Activated naive CD4-positive, alpha-beta T cell treated with anti-CD3 and anti-CD28 coated beads for 36 hours (primary cell): ENCODE results near the gene STAT5A. TPM values are rescaled to one million over a fixed set of nuclear protein-coding genes. Genes with fewer than 3 reads are reported as not detected.
"Not testable (repeated sequence)": the region's sequence is repeated elsewhere in the genome, so short reads cannot be mapped to it uniquely, and the experiment has no call there.

Experiments
- CTCF ChIA-PET: fragments of 350-600 bp; sonication (Branson Sonifier 250); formaldehyde crosslinking; loops from one replicate; lab custom pipeline; 2021; ENCODE audit warnings: antibody characterized with exemption; lab: Charles Lee
- DNase-seq: peaks from one replicate; pipeline ENCODE4 v3.0.0-alpha.2; 2020
- H3K27ac Mint-ChIP-seq: one replicate; pipeline ENCODE4 v1.8.0; 2021; ENCODE audit warnings: mild to moderate bottlenecking, mixed read lengths
- H3K27me3 Mint-ChIP-seq: one replicate; pipeline ENCODE4 v1.8.0; 2021; ENCODE audit warnings: low read depth, mixed read lengths
- H3K36me3 Mint-ChIP-seq: one replicate; pipeline ENCODE4 v1.8.0; 2021; ENCODE audit warnings: low read depth, mixed read lengths
- H3K4me1 Mint-ChIP-seq: one replicate; pipeline ENCODE4 v1.8.0; 2021; ENCODE audit warnings: low read depth, mixed read lengths
- H3K4me3 Mint-ChIP-seq: one replicate; pipeline ENCODE4 v1.8.0; 2021; ENCODE audit warnings: mild to moderate bottlenecking, moderate library complexity, mixed read lengths
- H3K9me3 Mint-ChIP-seq: one replicate; pipeline ENCODE4 v1.8.0; 2021; ENCODE audit warnings: mixed read lengths
- intact Hi-C: fragments of 100-400 bp; cut with micrococcal nuclease; formaldehyde crosslinking; loops from one replicate; pipeline ENCODE4 v1.15.1; 2023
- total RNA-seq, 2 experiments: library from RNA; stranded (reverse); gene quantifications; one replicate each; pipeline ENCODE4 v1.2.3, GENCODE V29; 2021

Gene STAT5A
- total RNA-seq, 2 experiments from 2014 or later: 165 to 174 TPM

DNA sequence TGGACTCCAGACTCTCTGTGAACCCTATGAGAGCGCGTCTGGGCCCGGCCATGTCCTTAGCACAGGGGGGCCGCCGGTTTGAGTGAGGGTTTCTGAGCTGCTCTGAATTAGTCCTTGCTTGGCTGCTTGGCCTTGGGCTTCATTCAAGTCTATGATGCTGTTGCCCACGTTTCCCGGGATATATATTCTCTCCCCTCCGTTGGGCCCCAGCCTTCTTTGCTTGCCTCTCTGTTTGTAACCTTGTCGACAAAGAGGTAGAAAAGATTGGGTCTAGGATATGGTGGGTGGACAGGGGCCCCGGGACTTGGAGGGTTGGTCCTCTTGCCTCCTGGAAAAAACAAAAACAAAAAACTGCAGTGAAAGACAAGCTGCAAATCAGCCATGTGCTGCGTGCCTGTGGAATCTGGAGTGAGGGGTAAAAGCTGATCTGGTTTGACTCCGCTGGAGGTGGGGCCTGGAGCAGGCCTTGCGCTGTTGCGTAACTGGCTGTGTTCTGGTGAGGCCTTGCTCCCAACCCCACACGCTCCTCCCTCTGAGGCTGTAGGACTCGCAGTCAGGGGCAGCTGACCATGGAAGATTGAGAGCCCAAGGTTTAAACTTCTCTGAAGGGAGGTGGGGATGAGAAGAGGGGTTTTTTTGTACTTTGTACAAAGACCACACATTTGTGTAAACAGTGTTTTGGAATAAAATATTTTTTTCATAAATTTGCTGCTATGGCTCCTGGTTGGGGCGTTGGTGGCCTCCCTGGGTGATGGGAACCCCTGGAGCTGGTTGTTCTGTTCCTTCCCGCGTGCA is 23.1 kb downstream of the STAT5A start:
- no peaks in the 10 kb centered on the region for H3K27me3 Mint-ChIP-seq
- intact Hi-C loops: loop anchor here (1.0 to 5.0 kb wide), 9 partner anchors 11 to 294 kb away; partner anchors contain the start of genes DNAJC7, KCNH4 and STAT5A
- CTCF ChIA-PET: interaction anchor here (0.7 to 22.2 kb wide), 14 partner anchors 10 to 117 kb away, joined by 3 to 442 read pairs (median 4); partner anchors contain the start of genes GHDC, STAT3 and STAT5A
- peak overlapping the region; percentile 56 for H3K4me3 Mint-ChIP-seq
- H3K4me1 Mint-ChIP-seq: peaks cover 81% of the 10 kb centered on the region
- no peaks in the 10 kb centered on the region for H3K9me3 Mint-ChIP-seq
- peak overlapping the region; percentile 92 for H3K27ac Mint-ChIP-seq
- peaks cover 68% of the 10 kb centered on the region for H3K36me3 Mint-ChIP-seq
- DNase-seq: peak; percentile 52

DNA sequence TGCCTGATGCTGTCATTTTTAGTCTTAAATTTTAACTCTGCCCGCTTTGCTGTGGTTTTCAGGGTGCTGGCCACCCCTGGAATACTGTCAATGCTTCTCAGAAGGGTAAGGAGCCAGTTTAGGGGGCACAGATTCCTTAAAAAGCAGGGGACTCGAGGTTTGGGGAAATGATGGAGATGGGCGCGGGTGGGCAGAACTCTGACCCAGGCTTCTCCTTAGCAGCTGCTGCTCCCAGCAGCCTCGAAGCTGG is 23.7 kb downstream of the STAT5A start:
- CTCF ChIA-PET: interaction anchor here (0.6 to 22.2 kb wide), 17 partner anchors 10 to 131 kb away, joined by 3 to 442 read pairs (median 4); partner anchors contain the start of genes GHDC, KCNH4, STAT3 and STAT5A
- peak overlapping the region; percentile 44 for H3K4me3 Mint-ChIP-seq
- intact Hi-C loops: loop anchor here (1.0 to 5.0 kb wide), 8 partner anchors 10 to 295 kb away; partner anchors contain the start of genes DNAJC7 and KCNH4
- peak overlapping the region; percentile 92 for H3K27ac Mint-ChIP-seq
- peaks cover 85% of the 10 kb centered on the region for H3K4me1 Mint-ChIP-seq
- H3K9me3 Mint-ChIP-seq: no peaks in the 10 kb centered on the region
- no peak for DNase-seq
- peaks cover 71% of the 10 kb centered on the region for H3K36me3 Mint-ChIP-seq
- H3K27me3 Mint-ChIP-seq: no peaks in the 10 kb centered on the region

GRCh38 chr17:42312285-42313130 is 24.2 kb downstream of the STAT5A start:
- peak overlapping the region; percentile 92 for H3K27ac Mint-ChIP-seq
- intact Hi-C loops: loop anchor here (1.0 to 5.0 kb wide), 8 partner anchors 10 to 295 kb away; partner anchors contain the start of genes DNAJC7 and KCNH4
- CTCF ChIA-PET: interaction anchor here (0.6 to 22.2 kb wide), 17 partner anchors 9 to 132 kb away, joined by 3 to 442 read pairs (median 4); partner anchors contain the start of genes GHDC, KCNH4, STAT3 and STAT5A
- peaks cover 71% of the 10 kb centered on the region for H3K36me3 Mint-ChIP-seq
- H3K4me3 Mint-ChIP-seq: peak overlapping the region; percentile 44
- H3K4me1 Mint-ChIP-seq: peaks cover 86% of the 10 kb centered on the region
- peak; percentile 95 for DNase-seq
- H3K27me3 Mint-ChIP-seq: no peaks in the 10 kb centered on the region
- no peaks in the 10 kb centered on the region for H3K9me3 Mint-ChIP-seq

GRCh38 chr17:42313389-42313772 is 25.1 kb downstream of the STAT5A start:
- no peaks in the 10 kb centered on the region for H3K9me3 Mint-ChIP-seq
- H3K4me1 Mint-ChIP-seq: peaks cover 88% of the 10 kb centered on the region
- H3K27me3 Mint-ChIP-seq: no peaks in the 10 kb centered on the region
- intact Hi-C loops: loop anchor here (2.0 to 5.0 kb wide), 4 partner anchors 65 to 296 kb away; partner anchors contain the start of genes DNAJC7 and KCNH4
- CTCF ChIA-PET: interaction anchor here (0.6 to 22.2 kb wide), 8 partner anchors 9 to 216 kb away, joined by 3 to 442 read pairs (median 8); partner anchors contain the start of genes STAT3 and STAT5A
- peaks cover 72% of the 10 kb centered on the region for H3K36me3 Mint-ChIP-seq
- H3K27ac Mint-ChIP-seq: peak overlapping the region; percentile 85
- H3K4me3 Mint-ChIP-seq: no peak overlapping the region
- no peak for DNase-seq

- CTCF ChIA-PET: interaction anchor here (0.6 to 22.2 kb wide), 8 partner anchors 8 to 216 kb away, joined by 3 to 442 read pairs (median 8); partner anchors contain the start of genes STAT3 and STAT5A
- Mint-ChIP-seq H3K9me3 (no peaks in the 10 kb centered on the region), H3K27ac (peak overlapping the region; percentile 85), H3K27me3 (no peaks in the 10 kb centered on the region), H3K4me1 (peaks cover 87% of the 10 kb centered on the region), H3K4me3 (no peak overlapping the region), H3K36me3 (peaks cover 73% of the 10 kb centered on the region)
- peak; percentile 63 for DNase-seq
- intact Hi-C loops: loop anchor here (2.0 to 5.0 kb wide), 4 partner anchors 65 to 297 kb away; partner anchors contain the start of genes DNAJC7 and KCNH4
Measured at GRCh38 chr17:42313773-42314566, 25.7 kb downstream of the STAT5A start.

DNA sequence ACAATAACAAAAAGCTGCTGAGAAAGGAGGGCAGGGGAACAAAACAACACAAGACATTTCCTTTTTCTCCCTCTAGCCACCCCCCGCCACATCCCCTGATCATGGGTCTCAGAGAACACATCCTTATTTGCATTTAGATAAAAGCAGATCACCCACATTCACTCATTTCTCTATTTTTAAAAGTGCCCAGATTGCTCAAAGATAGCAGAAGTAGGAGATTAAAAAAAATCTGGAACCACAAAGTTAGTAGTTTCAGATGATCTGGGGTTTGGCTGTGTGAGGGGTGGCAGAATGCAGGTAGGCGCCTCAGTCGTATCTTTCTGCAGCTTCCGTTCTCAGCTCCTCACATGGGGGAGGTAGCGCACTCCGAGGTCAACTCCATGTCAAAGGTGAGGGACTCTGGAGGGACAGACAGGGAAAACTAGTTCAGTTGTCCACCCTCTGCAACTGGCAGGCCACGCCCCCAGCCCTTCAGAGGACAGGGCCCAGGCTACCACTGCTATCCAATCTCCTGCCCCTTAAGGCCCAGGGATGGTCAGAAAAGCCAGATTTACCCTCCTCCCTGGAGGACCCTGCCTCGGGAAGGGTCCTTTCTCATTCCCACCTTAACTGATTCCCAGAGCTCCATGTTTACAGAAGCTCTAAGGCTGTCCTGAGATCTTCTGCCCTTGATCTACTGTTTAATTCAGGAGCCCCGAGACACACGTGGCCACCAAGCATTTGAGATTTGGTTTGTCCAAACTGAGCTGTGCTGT is 27.3 kb downstream of the STAT5A start:
- DNase-seq: no peak
- Mint-ChIP-seq H3K4me3 (peak overlapping the region; percentile 8), H3K27ac (peak overlapping the region; percentile 75), H3K36me3 (peaks cover 76% of the 10 kb centered on the region), H3K9me3 (no peaks in the 10 kb centered on the region), H3K4me1 (peaks cover 83% of the 10 kb centered on the region), H3K27me3 (no peaks in the 10 kb centered on the region)
- intact Hi-C loops: no loop called here
- CTCF ChIA-PET: interaction anchor here (0.6 to 22.2 kb wide), 3 partner anchors 87 to 135 kb away, joined by 4 to 442 read pairs (median 4); partner anchors contain the start of gene KCNH4

GRCh38 chr17:42316755-42317154 is 28.5 kb downstream of the STAT5A start:
- CTCF ChIA-PET: interaction anchor here (0.9 to 22.2 kb wide), 3 partner anchors 71 to 94 kb away, joined by 4 to 442 read pairs (median 7); partner anchors contain the start of gene STAT3
- intact Hi-C loops: no loop called here
- H3K4me1 Mint-ChIP-seq: peaks cover 81% of the 10 kb centered on the region
- peaks cover 74% of the 10 kb centered on the region for H3K36me3 Mint-ChIP-seq
- no peaks in the 10 kb centered on the region for H3K27me3 Mint-ChIP-seq
- no peak for DNase-seq
- no peaks in the 10 kb centered on the region for H3K9me3 Mint-ChIP-seq
- H3K4me3 Mint-ChIP-seq: no peak overlapping the region
- H3K27ac Mint-ChIP-seq: peak overlapping the region; percentile 25

DNA sequence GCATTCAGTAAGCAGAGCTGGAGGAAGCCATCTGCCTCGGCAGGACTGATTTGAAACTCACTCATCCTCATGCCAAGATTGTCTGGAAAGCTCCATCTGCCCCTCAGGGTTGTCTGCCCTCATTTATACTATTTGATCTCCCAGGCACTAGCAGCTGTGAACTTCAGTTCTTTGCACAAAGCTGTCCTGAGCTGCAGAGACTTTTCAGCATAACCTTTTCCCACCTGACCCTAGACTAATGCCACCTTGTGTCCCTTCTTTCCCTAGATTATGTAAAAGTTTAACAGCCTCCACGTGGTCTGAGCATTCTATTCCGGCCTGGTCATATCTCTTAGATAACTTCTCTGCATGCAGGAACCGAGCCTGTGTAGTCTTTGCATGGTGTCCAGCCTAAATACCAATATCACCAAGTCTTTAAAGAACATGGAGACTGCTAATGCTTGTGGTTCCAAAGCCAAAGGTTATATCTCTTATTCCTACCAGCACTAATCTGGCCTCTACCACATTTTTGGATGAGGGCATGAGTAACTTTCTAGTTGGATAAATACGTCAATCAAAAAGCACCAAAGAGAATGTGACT is 29.1 kb downstream of the STAT5A start:
- intact Hi-C loops: no loop called here
- Mint-ChIP-seq H3K36me3 (peaks cover 76% of the 10 kb centered on the region), H3K27ac (peak overlapping the region; percentile 1), H3K4me3 (no peak overlapping the region), H3K9me3 (no peaks in the 10 kb centered on the region), H3K27me3 (no peaks in the 10 kb centered on the region), H3K4me1 (peaks cover 81% of the 10 kb centered on the region)
- CTCF ChIA-PET: interaction anchor here (0.9 to 22.2 kb wide), 3 partner anchors 71 to 95 kb away, joined by 4 to 442 read pairs (median 7); partner anchors contain the start of gene STAT3
- no peak for DNase-seq

DNA sequence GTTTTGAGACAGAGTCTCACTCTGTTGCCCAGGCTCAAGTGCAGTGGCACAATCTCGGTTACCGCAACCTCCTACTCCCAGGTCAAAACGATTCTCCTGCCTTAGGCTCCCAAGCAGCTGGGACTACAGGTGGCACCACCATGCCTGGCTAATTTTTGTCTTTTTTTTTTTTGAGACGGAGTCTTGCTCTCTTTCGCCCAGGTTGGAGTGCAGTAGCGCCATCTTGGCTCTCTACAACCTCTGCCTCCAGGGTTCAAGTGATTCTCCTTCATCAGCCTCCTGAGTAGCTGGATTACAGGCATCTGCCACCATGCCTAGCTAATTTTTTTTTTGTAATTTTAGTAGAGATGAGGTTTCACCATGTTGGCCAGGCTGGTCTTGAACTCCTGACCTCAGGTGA is 29.7 kb downstream of the STAT5A start:
- CTCF ChIA-PET: interaction anchor here (22.2 kb wide), 1 partner anchor 85 kb away, joined by 442 read pairs; no protein-coding TSS in a partner anchor
- peaks cover 82% of the 10 kb centered on the region for H3K4me1 Mint-ChIP-seq
- intact Hi-C loops, H3K27ac Mint-ChIP-seq, H3K27me3 Mint-ChIP-seq, H3K4me3 Mint-ChIP-seq, H3K9me3 Mint-ChIP-seq, DNase-seq: not testable (repeated sequence)
- H3K36me3 Mint-ChIP-seq: peaks cover 82% of the 10 kb centered on the region

GRCh38 chr17:42321555-42321954 is 33.3 kb downstream of the STAT5A start:
- no peaks in the 10 kb centered on the region for H3K27me3 Mint-ChIP-seq
- peaks cover 80% of the 10 kb centered on the region for H3K36me3 Mint-ChIP-seq
- DNase-seq: no peak
- H3K27ac Mint-ChIP-seq: peak overlapping the region; percentile 81
- H3K4me3 Mint-ChIP-seq: no peak overlapping the region
- H3K4me1 Mint-ChIP-seq: peaks cover 66% of the 10 kb centered on the region
- intact Hi-C loops: no loop called here
- CTCF ChIA-PET: interaction anchor here (0.7 to 22.2 kb wide), 15 partner anchors 9 to 208 kb away, joined by 3 to 442 read pairs (median 4); partner anchors contain the start of gene STAT3
- no peaks in the 10 kb centered on the region for H3K9me3 Mint-ChIP-seq
